HEK293 (cell line): Measurements from ENCODE around the gene FAM193A.

Source experiments
- CTCF ChIA-PET: fragments of 350-600 bp; formaldehyde crosslinking; extraction: SDS; loops from one replicate; lab custom pipeline; 2021; ENCODE audit warnings: antibody characterized with exemption; lab: Yijun Ruan, JAX
- POLR2A ChIA-PET: fragments of 300-600 bp; formaldehyde crosslinking; extraction: SDS; loops from one replicate; lab custom pipeline; 2020; ENCODE audit warnings: antibody characterized with exemption, inconsistent platforms; lab: Yijun Ruan, JAX
- H3K27ac ChIP-seq: fragments of 200-500 bp; sonication (Bioruptor generic); 2 replicates; pipeline ENCODE4 v1.5.1; 2014; ENCODE audit warnings: low read depth, low read length, control low read depth, inconsistent platforms; ENCODE audit errors: extremely low read depth
- H3K36me3 ChIP-seq, 2 experiments: fragments of 200-500 bp in 1 of 2; sonication (Bioruptor generic) in 1 of 2; 1 replicate in 1 of 2; 2 replicates in 1 of 2; pipeline ENCODE4 v1.5.1; 2014 to 2017; ENCODE audit warnings: inconsistent platforms in 2 of 2, low read length in 2 of 2; ENCODE audit not compliant: control insufficient read depth in 2 of 2, insufficient read depth in 1 of 2
- H3K4me1 ChIP-seq: fragments of 200-500 bp; sonication (Bioruptor generic); 2 replicates; pipeline ENCODE4 v1.5.1; 2014; ENCODE audit warnings: mild to moderate bottlenecking, low read length, inconsistent platforms; ENCODE audit not compliant: control insufficient read depth, insufficient read depth
- H3K4me3 ChIP-seq: 2 replicates; pipeline ENCODE4 v1.5.1; 2011; ENCODE audit warnings: low read depth, mild to moderate bottlenecking, control low read depth, low read length, moderate library complexity
- H3K9me3 ChIP-seq: fragments of 200-500 bp; sonication (Bioruptor generic); 2 replicates; pipeline ENCODE4 v1.5.1; 2014; ENCODE audit warnings: low read depth, low read length, inconsistent platforms; ENCODE audit not compliant: control insufficient read depth, insufficient read depth
- KLF9 ChIP-seq: fragments of 450-650 bp; formaldehyde crosslinking; IDR thresholded peaks from 2 replicates; pipeline ENCODE4 v1.5.1; 2016; ENCODE audit warnings: missing biosample characterization, missing genetic modification characterization, low read depth
- PATZ1 ChIP-seq: fragments of 450-650 bp; formaldehyde crosslinking; IDR thresholded peaks from 2 replicates; pipeline ENCODE4 v1.5.1; 2016; ENCODE audit warnings: missing biosample characterization, missing genetic modification characterization
- PRDM10 ChIP-seq: fragments of 450-650 bp; formaldehyde crosslinking; IDR thresholded peaks from 2 replicates; pipeline ENCODE4 v1.5.1; 2016; ENCODE audit warnings: missing biosample characterization, missing genetic modification characterization
- ZBTB49 ChIP-seq: fragments of 450-650 bp; formaldehyde crosslinking; IDR thresholded peaks from 2 replicates; pipeline ENCODE4 v1.5.1; 2016; ENCODE audit warnings: missing biosample characterization, missing genetic modification characterization, low read depth
- ZFP3 ChIP-seq: fragments of 450-650 bp; formaldehyde crosslinking; IDR thresholded peaks from 2 replicates; pipeline ENCODE4 v1.5.1; 2016; ENCODE audit warnings: low read depth, missing biosample characterization, missing genetic modification characterization
- ZNF112 ChIP-seq: fragments of 450-650 bp; formaldehyde crosslinking; IDR thresholded peaks from 2 replicates; pipeline ENCODE4 v1.5.0; 2017; ENCODE audit warnings: missing biosample characterization, missing genetic modification characterization
- ZNF121 ChIP-seq: fragments of 450-650 bp; formaldehyde crosslinking; IDR thresholded peaks from 2 replicates; pipeline ENCODE4 v1.5.1; 2016; ENCODE audit warnings: missing biosample characterization, missing genetic modification characterization
- ZNF580 ChIP-seq: fragments of 450-650 bp; formaldehyde crosslinking; IDR thresholded peaks from 2 replicates; pipeline ENCODE4 v1.5.1; 2016; ENCODE audit warnings: missing biosample characterization, missing genetic modification characterization
- ZNF624 ChIP-seq: fragments of 450-650 bp; formaldehyde crosslinking; IDR thresholded peaks from 2 replicates; pipeline ENCODE4 v1.5.1; 2017; ENCODE audit warnings: missing biosample characterization, missing genetic modification characterization
- ZNF645 ChIP-seq: fragments of 450-650 bp; formaldehyde crosslinking; IDR thresholded peaks from 2 replicates; pipeline ENCODE4; 2016; ENCODE audit warnings: missing biosample characterization, missing genetic modification characterization
- ZSCAN18 ChIP-seq: fragments of 450-650 bp; formaldehyde crosslinking; IDR thresholded peaks from 2 replicates; pipeline ENCODE4 v1.5.1; 2016; ENCODE audit warnings: missing biosample characterization, missing genetic modification characterization

The FAM193A gene

GRCh38 chr4:2685541-2685940 is 149.1 kb downstream of the FAM193A start (continued):
- TF ChIP-seq PATZ1 (tag by site-specific recombination) (no peak), ZNF112 (tag by site-specific recombination) (no peak)

GRCh38 chr4:2686379-2687265 is 150.2 kb downstream of the FAM193A start:
- TF ChIP-seq ZSCAN18 (tag by site-specific recombination) (no peak), ZNF580 (no peak), ZNF645 (tag by site-specific recombination) (no peak), ZNF624 (tag by site-specific recombination) (no peak), ZBTB49 (tag by site-specific recombination) (no peak), ZFP3 (tag by site-specific recombination) (peak; percentile 69; the same call in 1 of the 2 replicates)
- ChIA-PET CTCF (no interaction called here), POLR2A (no interaction called here)
- Histone ChIP-seq H3K4me3 (no peak overlapping the region), H3K27ac (no peak overlapping the region), H3K36me3 (peaks cover 0 to 87% of the 10 kb centered on the region in 2 experiments; a peak in 2 of 3 replicates), H3K4me1 (no peaks in the 10 kb centered on the region), H3K9me3 (no peaks in the 10 kb centered on the region)

- TF ChIP-seq ZNF121 (tag by site-specific recombination), result no peak
- Histone ChIP-seq H3K9me3 (no peaks in the 10 kb centered on the region), H3K27ac (no peak overlapping the region), H3K4me3 (no peak overlapping the region), H3K36me3 (peaks cover 0 to 94% of the 10 kb centered on the region in 2 experiments; a peak in 2 of 3 replicates), H3K4me1 (no peaks in the 10 kb centered on the region)
- ChIA-PET CTCF (no interaction called here), POLR2A (no interaction called here)
These were observed 151.8 kb downstream of the FAM193A start for GRCh38 chr4:2688281-2688680.

GRCh38 chr4:2688697-2689096 is 152.2 kb downstream of the FAM193A start:
- no peaks in the 10 kb centered on the region for H3K4me1 ChIP-seq
- H3K27ac ChIP-seq, result no peak overlapping the region
- no peaks in the 10 kb centered on the region for H3K9me3 ChIP-seq
- POLR2A ChIA-PET, result no interaction called here
- no peak overlapping the region for H3K4me3 ChIP-seq
- TF ChIP-seq PRDM10 (tag by site-specific recombination), result peak; percentile 54; the same call in 1 of the 2 replicates
- TF ChIP-seq KLF9 (tag by site-specific recombination), result no peak
- CTCF ChIA-PET, result interaction anchor here (0.7 kb wide), 1 partner anchor 469 kb away, joined by 5 read pairs; no protein-coding TSS in a partner anchor
- peaks cover 0 to 94% of the 10 kb centered on the region in 2 experiments; a peak in 2 of 3 replicates for H3K36me3 ChIP-seq
